GM18951 (cell line): Measurements from ENCODE around the gene FOXN3.

ENCODE experiments used
- POLR2A ChIP-seq: IDR thresholded peaks from 4 replicates; pipeline ENCODE4 v1.6.1; 2011; ENCODE audit warnings: mild to moderate bottlenecking; ENCODE audit not compliant: insufficient read length, insufficient read depth; ENCODE audit errors: extremely low read depth
- in situ Hi-C: fragments of 300-500 bp; cut with MboI; formaldehyde crosslinking; loops from one replicate; pipeline ENCODE4 v1.12.0; 2022; ENCODE audit warnings: low sequenced_read_pairs, mixed read lengths, inconsistent platforms; ENCODE audit not compliant: unreplicated experiment

Gene FOXN3

GRCh38 chr14:89415159-89415558 is 1.9 kb downstream of the FOXN3 start:
- no peak for TF ChIP-seq POLR2A
- in situ Hi-C loops, result loop anchor here (25.0 kb wide), 1 partner anchor 378 kb away; no protein-coding TSS in a partner anchor

DNA sequence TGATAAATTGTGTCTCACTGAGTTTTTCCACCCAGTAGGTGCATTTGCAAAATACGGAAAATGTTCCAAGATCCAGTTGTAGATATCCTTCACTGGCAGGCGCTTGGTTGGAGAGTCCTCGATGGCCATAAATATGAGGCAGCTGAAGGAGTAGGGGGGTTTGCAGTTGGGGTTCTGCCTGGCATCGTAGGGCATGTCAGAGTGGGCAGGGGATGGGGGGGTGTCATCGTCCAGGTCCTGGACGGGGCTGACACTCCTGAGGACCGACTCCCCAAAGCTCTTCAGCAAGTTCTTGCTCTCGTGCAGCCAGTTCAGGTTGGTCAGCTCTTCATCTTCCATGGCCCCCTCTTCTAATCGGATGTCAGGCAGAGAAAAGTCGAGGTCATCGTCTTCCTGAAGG is 5.1 kb downstream of the FOXN3 start:
- in situ Hi-C loops, result loop anchor here (25.0 kb wide), 1 partner anchor 375 kb away; no protein-coding TSS in a partner anchor
- TF ChIP-seq POLR2A, result no peak

GRCh38 chr14:89409961-89410360 is 7.1 kb downstream of the FOXN3 start:
- in situ Hi-C loops, result loop anchor here (25.0 kb wide), 1 partner anchor 373 kb away; no protein-coding TSS in a partner anchor
- TF ChIP-seq POLR2A, result no peak

GRCh38 chr14:89408907-89409700 is 7.9 kb downstream of the FOXN3 start:
- TF ChIP-seq POLR2A, result no peak
- in situ Hi-C loops, result loop anchor here (25.0 kb wide), 1 partner anchor 372 kb away; no protein-coding TSS in a partner anchor

DNA sequence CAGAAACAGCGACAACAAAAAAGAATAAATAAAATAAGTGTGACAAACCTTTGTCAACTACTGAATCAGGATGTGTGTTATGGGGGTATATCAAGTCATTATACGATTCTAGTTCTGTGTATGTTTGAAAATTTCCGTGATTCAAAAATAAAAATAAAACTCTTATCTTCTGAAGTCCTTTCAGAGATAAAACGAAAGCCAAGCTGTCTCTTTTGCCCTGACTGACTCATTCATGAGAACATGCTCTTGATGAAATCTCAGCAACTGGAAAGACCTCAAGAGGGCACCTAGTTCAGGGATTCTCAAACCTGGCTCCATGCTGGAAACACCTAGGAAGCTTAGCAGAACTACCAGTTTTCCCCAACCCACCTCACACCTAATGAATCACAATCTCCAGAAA is 9.2 kb downstream of the FOXN3 start:
- no peak for TF ChIP-seq POLR2A
- in situ Hi-C loops, result loop anchor here (25.0 kb wide), 1 partner anchor 371 kb away; no protein-coding TSS in a partner anchor

GRCh38 chr14:89406941-89407340 is 10.1 kb downstream of the FOXN3 start:
- TF ChIP-seq POLR2A, result no peak
- in situ Hi-C loops, result loop anchor here (25.0 kb wide), 1 partner anchor 370 kb away; no protein-coding TSS in a partner anchor

DNA sequence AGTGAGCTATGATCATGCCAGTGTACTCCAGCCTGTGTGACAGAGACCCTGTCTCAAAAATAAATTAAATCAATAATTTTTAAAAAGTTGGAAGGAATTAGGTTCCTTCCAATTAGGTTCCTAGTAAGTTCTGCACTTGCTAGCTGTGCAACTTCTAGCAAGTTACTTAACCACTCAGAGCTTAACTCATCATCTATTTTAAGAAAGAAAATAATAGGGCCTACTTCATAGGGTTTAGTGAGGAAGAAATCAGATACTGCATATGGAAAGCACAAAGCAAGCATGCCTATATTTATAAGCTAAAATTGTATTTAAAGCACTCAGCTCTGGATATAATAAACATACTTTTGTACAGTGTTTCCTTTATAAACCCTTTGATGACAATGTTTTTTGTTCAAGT is 10.7 kb downstream of the FOXN3 start:
- TF ChIP-seq POLR2A, result no peak

DNA sequence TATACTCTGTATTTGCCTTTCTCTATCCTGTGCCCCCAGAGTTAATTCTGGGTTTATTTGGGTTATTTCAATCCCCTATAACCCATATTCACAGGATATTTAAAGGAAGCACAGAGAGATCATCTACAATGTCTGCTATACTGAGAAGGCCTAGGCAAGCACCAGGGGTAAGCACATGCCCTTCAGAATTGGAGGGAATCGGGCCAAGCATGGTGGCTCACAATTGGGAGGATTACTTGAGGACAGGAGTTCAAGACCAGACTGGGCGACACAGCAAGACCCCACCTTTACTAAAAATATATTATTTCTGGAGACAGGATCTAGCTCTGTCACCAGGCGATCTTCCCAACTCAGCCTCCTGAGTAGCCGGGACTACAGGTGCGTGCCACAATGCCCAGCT is 11.3 kb downstream of the FOXN3 start:
- in situ Hi-C loops, result loop anchor here (25.0 kb wide), 1 partner anchor 368 kb away; no protein-coding TSS in a partner anchor

More for the DNA sequence above, 10.7 kb downstream of the FOXN3 start:
- in situ Hi-C loops, result loop anchor here (25.0 kb wide), 1 partner anchor 369 kb away; no protein-coding TSS in a partner anchor

DNA sequence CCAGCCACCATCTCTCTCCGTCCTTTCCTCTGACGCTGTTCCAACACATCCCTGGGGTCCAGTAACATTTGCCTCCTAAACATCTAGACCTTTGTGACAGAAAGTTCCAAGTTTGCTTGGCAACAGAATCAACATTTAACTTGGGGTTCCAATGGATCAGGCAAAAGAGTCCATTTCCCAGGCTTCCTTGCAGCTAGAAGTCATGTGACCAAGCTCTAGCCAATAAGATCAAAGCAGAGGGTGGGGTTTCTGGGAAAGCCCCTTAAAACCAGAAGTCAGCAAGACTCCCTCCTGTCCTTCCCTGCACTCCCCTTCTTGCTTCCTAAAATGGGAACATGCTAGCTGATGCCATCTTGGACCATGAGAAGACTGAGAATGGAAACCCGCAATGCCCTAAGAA is 14.7 kb downstream of the FOXN3 start:
- in situ Hi-C loops, result loop anchor here (25.0 kb wide), 1 partner anchor 365 kb away; no protein-coding TSS in a partner anchor
- TF ChIP-seq POLR2A, result no peak

More for the DNA sequence above, 11.3 kb downstream of the FOXN3 start:
- no peak for TF ChIP-seq POLR2A

- TF ChIP-seq POLR2A, result no peak
- in situ Hi-C loops, result loop anchor here (25.0 kb wide), 1 partner anchor 364 kb away; no protein-coding TSS in a partner anchor
Measured at GRCh38 chr14:89401761-89402160, 15.3 kb downstream of the FOXN3 start.

DNA sequence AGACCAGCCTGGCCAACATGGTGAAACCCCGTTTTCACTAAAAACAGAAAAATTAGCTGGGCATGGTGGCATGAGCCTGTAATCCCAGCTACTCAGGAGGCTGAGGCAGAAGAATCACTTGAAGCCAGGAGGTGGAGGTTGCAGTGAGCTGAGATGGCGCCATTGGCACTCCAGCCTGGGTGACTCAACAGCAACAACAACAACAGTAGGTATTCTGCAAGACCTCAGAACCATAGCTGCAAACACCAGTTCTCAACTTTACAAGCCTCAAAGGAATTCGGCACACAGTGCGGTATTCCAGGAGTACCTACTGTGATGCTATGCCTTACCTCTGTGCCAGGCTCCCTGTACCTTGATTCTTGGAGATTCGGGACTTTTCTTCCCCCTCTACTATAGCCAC is 15.8 kb downstream of the FOXN3 start:
- in situ Hi-C loops, result loop anchor here (25.0 kb wide), 1 partner anchor 364 kb away; no protein-coding TSS in a partner anchor
- no peak for TF ChIP-seq POLR2A

GRCh38 chr14:89400529-89400928 is 16.5 kb downstream of the FOXN3 start:
- in situ Hi-C loops, result loop anchor here (25.0 kb wide), 1 partner anchor 363 kb away; no protein-coding TSS in a partner anchor
- TF ChIP-seq POLR2A, result no peak

DNA sequence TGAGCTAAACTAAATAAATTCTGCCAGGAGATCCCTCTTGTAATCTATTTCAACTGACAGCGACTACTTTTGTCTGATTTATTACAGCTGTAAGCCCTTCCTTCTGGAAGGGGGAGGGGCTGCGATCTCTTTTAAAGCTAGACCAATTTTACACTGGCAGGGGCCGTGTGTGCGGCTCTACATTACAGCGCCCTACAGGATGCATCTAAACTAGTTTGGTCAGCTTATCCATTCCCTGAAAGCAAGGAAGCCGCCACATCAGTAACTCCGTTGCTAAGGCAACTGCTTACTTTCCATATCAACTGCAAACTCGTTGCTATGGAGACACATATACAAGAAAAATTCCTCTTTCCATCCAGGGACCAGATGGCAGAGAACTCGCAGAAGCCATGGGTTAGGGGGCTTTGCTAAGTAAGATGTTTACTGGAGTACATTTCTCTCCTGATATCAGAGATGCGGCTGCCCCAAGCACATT is 17.4 kb downstream of the FOXN3 start:
- in situ Hi-C loops, result loop anchor here (25.0 kb wide), 1 partner anchor 362 kb away; no protein-coding TSS in a partner anchor
- no peak for TF ChIP-seq POLR2A
